Ascending aorta (tissue), 2 donors: ENCODE results near the gene CHRNA4. TPM values are rescaled to one million over a fixed set of nuclear protein-coding genes. Genes with fewer than 3 reads are reported as not detected.

Source experiments
- DNase-seq, 2 donors: peaks; one replicate each; pipeline ENCODE4 v3.0.0-alpha.2; 2019; ENCODE audit warnings: low spot score in 2 of 2
- H3K27ac ChIP-seq, 2 donors: fragments of 200-600 bp; sonication (generic); one replicate each; pipeline ENCODE4 v1.5.1; 2016 to 2017; ENCODE audit warnings: mild to moderate bottlenecking in 1 of 2
- H3K27me3 ChIP-seq: fragments of 200-600 bp; sonication (generic); one replicate; pipeline ENCODE4 v1.5.1; 2017
- H3K36me3 ChIP-seq, 2 donors: fragments of 200-600 bp; sonication (generic); one replicate each; pipeline ENCODE4 v1.5.1; 2016
- H3K4me1 ChIP-seq, 2 donors: fragments of 200-600 bp; sonication (generic); one replicate each; pipeline ENCODE4 v1.5.1; 2016 to 2017; ENCODE audit warnings: mild to moderate bottlenecking in 1 of 2
- H3K4me3 ChIP-seq, 2 donors: fragments of 200-600 bp; sonication (generic); one replicate each; pipeline ENCODE4 v1.5.1; 2016 to 2017; ENCODE audit warnings: mild to moderate bottlenecking in 1 of 2
- H3K9me3 ChIP-seq, 2 donors: fragments of 200-600 bp; sonication (generic); one replicate each; pipeline ENCODE4 v1.5.1; 2016
- intact Hi-C: fragments of 100-400 bp; cut with DNase I; formaldehyde crosslinking; loops from one replicate; pipeline ENCODE4 v1.15.1; 2023
- total RNA-seq: library from RNA; depleted of rRNA; stranded (reverse); fragments of >200 nt; gene quantifications from one replicate; pipeline ENCODE4 v1.1.0, GENCODE V29; 2016
- TF ChIP-seq, protein P1 (sequence below), 3 experiments: fragments of 200-600 bp in 2 of 3; fragments of 450-650 bp in 1 of 3; sonication (generic) in 2 of 3; IDR thresholded peaks; one replicate each; pipeline ENCODE4 v1.5.1; 2016 to 2019; ENCODE audit warnings: antibody characterized with exemption in 3 of 3, mild to moderate bottlenecking in 1 of 3, moderate library complexity in 1 of 3

The CHRNA4 gene
- total RNA-seq, 1 donor from 2014 or later: not detected

DNA sequence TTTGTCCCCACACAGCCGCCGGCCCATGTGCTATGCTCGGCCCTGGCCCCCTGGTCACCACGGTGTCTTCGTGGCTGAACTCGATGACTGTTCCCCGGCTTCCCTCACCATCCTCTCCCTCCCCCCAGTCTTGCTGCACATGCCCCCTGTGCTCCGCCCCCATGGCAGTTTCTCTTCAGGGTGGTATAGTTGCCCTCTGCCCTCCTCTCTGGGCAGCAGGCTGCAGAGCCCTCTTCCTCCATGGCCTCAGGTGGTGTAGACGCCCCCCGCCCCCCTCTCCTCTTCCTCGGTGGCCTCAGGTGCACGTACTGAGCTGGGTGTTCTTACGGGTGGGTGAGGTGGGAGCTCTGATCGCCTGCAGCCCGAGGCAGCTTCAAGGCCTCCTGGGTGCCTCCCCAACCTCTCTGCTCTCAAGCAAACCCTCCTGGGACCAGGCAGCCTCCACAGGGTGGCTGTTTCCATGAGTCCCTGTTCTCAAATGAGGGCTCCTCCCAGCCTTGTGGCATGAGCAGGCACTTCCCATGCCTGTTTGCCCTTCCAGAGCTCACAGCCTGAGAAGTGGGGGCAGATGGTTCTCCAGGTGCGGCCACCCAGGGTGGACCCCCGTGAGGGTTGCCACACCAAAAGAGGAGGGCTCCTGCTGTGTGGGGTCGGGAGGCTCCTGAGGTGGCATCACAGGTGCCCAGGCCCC is 43.4 kb downstream of the CHRNA4 start:
- H3K9me3 ChIP-seq: no peaks in the 10 kb centered on the region
- H3K27ac ChIP-seq: no peak overlapping the region
- TF ChIP-seq, protein P1, sequence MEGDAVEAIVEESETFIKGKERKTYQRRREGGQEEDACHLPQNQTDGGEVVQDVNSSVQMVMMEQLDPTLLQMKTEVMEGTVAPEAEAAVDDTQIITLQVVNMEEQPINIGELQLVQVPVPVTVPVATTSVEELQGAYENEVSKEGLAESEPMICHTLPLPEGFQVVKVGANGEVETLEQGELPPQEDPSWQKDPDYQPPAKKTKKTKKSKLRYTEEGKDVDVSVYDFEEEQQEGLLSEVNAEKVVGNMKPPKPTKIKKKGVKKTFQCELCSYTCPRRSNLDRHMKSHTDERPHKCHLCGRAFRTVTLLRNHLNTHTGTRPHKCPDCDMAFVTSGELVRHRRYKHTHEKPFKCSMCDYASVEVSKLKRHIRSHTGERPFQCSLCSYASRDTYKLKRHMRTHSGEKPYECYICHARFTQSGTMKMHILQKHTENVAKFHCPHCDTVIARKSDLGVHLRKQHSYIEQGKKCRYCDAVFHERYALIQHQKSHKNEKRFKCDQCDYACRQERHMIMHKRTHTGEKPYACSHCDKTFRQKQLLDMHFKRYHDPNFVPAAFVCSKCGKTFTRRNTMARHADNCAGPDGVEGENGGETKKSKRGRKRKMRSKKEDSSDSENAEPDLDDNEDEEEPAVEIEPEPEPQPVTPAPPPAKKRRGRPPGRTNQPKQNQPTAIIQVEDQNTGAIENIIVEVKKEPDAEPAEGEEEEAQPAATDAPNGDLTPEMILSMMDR (IDR thresholded peaks at IDR 0.05): no peak
- peak in 1 of 2 donors; percentile 30 for DNase-seq
- intact Hi-C loops: no loop called here
- H3K27me3 ChIP-seq: no peaks in the 10 kb centered on the region
- H3K4me3 ChIP-seq: no peak overlapping the region
- H3K36me3 ChIP-seq: no peaks in the 10 kb centered on the region
- no peaks in the 10 kb centered on the region for H3K4me1 ChIP-seq

DNA sequence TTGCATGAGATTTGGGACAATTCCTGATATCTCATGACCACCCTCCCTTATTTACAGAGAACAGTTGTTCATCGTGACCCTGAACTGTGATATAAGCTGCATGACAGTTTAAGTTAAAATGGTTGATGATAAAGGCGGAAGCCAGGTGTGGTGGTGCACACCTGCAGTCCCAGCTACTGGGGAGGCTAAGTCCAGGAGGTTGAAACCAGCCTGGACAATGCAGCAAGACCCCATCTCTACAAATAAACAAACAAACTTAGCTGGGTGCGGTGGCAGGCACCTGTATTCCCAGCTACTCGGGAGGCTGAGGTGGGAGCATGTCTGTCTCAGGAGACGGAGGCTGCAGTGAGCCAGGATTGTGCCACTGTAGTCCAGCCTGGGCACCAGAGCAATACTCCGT is 44.1 kb downstream of the CHRNA4 start:
- H3K4me3 ChIP-seq: no peak overlapping the region
- no peaks in the 10 kb centered on the region for H3K4me1 ChIP-seq
- H3K36me3 ChIP-seq: no peaks in the 10 kb centered on the region
- no peak overlapping the region for H3K27ac ChIP-seq
- TF ChIP-seq, protein P1 (IDR thresholded peaks at IDR 0.05): no peak
- intact Hi-C loops: no loop called here
- H3K27me3 ChIP-seq: no peaks in the 10 kb centered on the region
- H3K9me3 ChIP-seq: no peaks in the 10 kb centered on the region
- DNase-seq: peak in 1 of 2 donors; percentile 11

DNA sequence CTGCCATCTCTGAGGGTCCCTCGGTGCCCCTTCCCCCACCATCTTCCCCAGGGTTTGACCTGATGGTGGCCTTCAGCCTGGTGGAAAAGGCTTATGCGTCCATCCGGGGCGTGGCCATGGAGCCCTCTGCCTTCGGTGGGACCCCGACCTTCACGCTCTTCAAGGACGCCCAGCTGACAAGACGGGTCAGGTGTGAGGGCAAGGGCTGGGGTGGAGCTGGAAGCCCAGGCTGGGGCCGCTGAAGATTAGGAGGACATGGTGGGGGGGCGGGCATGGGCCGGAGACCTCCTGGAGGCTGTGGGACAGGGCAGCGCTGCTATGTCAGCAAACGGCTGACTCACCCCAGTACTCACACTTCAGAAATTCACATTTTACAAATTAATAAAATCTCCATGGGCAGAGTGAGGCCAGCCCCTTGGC is 44.6 kb downstream of the CHRNA4 start:
- DNase-seq: peak in 1 of 2 donors; percentile 38
- H3K27me3 ChIP-seq: no peaks in the 10 kb centered on the region
- H3K36me3 ChIP-seq: no peaks in the 10 kb centered on the region
- H3K4me1 ChIP-seq: no peaks in the 10 kb centered on the region
- H3K4me3 ChIP-seq: no peak overlapping the region
- no peaks in the 10 kb centered on the region for H3K9me3 ChIP-seq
- no peak overlapping the region for H3K27ac ChIP-seq
- intact Hi-C loops: no loop called here
- TF ChIP-seq, protein P1 (IDR thresholded peaks at IDR 0.05): no peak

DNA sequence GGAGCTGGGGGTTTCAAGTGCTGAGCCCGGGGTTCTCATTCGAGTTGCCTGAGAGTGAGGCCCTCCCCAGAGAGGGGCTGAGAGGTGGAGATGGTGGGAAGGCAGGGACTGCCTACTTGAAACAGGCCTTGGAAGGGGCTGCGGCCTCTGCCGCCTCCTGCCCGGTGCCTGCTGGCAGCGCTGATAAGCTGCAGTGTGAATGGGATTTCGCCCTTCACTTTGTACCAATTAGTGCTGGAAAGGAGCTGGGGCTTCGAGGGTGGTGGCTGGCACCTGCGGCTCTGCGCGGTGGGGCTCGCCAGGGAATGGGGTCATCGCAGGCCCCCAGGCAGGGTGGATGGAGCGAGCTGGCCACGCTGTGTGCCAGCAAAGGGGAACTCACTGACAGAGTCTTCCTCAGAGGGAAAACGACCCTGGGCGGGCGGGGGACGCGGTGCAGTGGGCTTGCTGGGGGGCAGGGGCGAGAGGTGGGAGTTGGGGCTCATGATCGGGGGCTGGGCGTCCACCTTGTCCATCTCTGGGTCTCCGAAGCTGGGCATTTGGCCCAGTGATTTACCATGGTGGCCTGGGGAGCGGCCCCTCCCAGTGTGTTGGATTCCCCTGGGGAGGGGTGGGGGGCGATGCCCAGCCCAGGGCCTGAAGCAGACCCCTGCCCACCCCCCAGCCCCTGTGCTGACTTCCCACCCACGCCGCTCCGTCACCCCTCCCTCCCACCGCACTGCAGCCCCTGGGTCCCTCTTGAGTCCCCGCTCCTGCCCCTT is 45.2 kb downstream of the CHRNA4 start:
- Histone ChIP-seq H3K36me3 (no peaks in the 10 kb centered on the region), H3K27me3 (no peaks in the 10 kb centered on the region), H3K27ac (no peak overlapping the region), H3K4me3 (no peak overlapping the region), H3K4me1 (no peaks in the 10 kb centered on the region), H3K9me3 (no peaks in the 10 kb centered on the region)
- intact Hi-C loops: no loop called here
- TF ChIP-seq, protein P1 (IDR thresholded peaks at IDR 0.05): no peak
- peak in 1 of 2 donors; percentile 50 for DNase-seq

DNA sequence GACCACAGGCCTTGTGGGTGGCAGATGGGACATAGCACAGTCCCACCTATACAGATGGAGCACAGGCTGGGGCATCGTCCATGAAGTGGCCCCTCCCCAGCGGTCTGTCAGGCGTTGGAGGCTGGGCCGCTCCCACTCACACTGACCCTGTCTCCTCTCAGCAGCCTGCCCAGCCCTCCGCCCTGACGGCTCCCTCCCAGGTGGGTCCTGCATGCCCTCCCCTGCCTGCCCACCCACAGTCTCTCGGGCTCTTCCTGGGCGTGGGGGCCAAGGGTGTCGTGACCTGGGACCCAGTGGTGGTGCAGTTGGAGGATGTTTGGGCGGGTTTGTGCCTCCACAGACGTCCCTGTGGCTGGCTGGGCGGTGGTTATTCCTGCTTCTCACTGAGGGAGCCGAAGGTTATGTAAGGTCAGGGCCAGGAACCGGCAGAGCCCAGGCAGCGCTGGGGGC is 45.9 kb downstream of the CHRNA4 start:
- TF ChIP-seq, protein P1 (IDR thresholded peaks at IDR 0.05): no peak
- Histone ChIP-seq H3K27ac (no peak overlapping the region), H3K27me3 (no peaks in the 10 kb centered on the region), H3K36me3 (no peaks in the 10 kb centered on the region), H3K9me3 (no peaks in the 10 kb centered on the region), H3K4me1 (no peaks in the 10 kb centered on the region), H3K4me3 (no peak overlapping the region)
- intact Hi-C loops: no loop called here
- peak in 1 of 2 donors; percentile 61 for DNase-seq
